GM06990 (cell line): Measurements from ENCODE around the gene DNAJB1.
"Not testable (repeated sequence)": the region's sequence is repeated elsewhere in the genome, so short reads cannot be mapped to it uniquely, and the experiment has no call there.

Experiments
- DNase-seq: peaks from one replicate; pipeline ENCODE4 v3.0.0-alpha.2; 2011; ENCODE audit not compliant: insufficient read length; ENCODE audit errors: extremely low read depth
- H3K27me3 ChIP-seq: replicated peaks from 2 replicates; pipeline ENCODE4 v1.6.0; 2011; ENCODE audit warnings: low read length; ENCODE audit not compliant: control insufficient read depth, insufficient read depth
- H3K36me3 ChIP-seq: 2 replicates; pipeline ENCODE4 v1.5.1; 2011; ENCODE audit warnings: low read length; ENCODE audit not compliant: control insufficient read depth, insufficient read depth
- H3K4me3 ChIP-seq: replicated peaks from 2 replicates; pipeline ENCODE4 v1.5.1; 2011; ENCODE audit warnings: low read depth, mild to moderate bottlenecking, control low read depth, low read length
- TF ChIP-seq, protein P1 (sequence below): IDR thresholded peaks from 2 replicates; pipeline ENCODE4 v1.5.1; 2011; ENCODE audit warnings: low read length, control low read depth, mild to moderate bottlenecking, inconsistent platforms; ENCODE audit not compliant: insufficient read depth, poor library complexity, severe bottlenecking

Gene DNAJB1

DNA sequence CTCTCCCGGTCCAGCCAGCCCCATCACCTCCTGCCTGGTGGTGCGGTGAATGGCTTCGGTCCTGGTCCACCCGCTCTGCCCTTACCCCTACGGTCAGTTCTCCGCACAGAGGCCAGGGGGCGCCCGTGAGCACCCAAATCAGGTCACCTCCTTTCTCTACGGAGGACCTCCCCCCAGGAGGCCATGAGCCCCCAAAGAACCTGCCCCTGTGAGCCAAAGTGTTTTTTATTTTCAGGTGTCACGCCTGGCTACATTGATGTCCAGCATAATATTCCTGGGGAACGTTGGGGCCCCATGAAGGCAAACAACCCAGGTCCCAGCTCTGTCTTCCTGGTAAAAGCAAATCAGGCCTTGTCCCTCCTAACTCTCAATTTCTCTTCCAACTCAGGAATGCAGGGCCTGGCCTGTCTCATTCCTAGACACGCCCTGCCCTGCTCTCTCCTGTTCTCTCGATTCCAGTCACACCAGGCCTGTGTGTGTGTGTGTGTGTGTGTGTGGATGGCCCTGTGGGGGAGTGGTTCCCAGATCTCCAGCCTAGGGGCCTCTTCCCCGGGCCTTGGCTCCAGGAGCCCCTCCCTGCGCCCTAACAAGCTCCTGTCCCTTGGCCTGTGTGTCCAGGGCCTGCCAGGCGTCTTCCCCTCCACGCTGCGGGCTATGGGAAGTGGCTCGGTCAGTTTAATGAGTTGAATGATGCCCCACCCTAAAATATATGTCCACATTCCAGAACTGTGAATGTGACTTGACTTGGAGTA lies 12.5 kb downstream of the DNAJB1 start:
- TF ChIP-seq, protein P1, sequence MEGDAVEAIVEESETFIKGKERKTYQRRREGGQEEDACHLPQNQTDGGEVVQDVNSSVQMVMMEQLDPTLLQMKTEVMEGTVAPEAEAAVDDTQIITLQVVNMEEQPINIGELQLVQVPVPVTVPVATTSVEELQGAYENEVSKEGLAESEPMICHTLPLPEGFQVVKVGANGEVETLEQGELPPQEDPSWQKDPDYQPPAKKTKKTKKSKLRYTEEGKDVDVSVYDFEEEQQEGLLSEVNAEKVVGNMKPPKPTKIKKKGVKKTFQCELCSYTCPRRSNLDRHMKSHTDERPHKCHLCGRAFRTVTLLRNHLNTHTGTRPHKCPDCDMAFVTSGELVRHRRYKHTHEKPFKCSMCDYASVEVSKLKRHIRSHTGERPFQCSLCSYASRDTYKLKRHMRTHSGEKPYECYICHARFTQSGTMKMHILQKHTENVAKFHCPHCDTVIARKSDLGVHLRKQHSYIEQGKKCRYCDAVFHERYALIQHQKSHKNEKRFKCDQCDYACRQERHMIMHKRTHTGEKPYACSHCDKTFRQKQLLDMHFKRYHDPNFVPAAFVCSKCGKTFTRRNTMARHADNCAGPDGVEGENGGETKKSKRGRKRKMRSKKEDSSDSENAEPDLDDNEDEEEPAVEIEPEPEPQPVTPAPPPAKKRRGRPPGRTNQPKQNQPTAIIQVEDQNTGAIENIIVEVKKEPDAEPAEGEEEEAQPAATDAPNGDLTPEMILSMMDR: peak; percentile 85
- no peaks in the 10 kb centered on the region for H3K36me3 ChIP-seq
- H3K4me3 ChIP-seq: no peak overlapping the region
- no peaks in the 10 kb centered on the region; the same call in 1 of the 2 replicates for H3K27me3 ChIP-seq
- no peak for DNase-seq

DNA sequence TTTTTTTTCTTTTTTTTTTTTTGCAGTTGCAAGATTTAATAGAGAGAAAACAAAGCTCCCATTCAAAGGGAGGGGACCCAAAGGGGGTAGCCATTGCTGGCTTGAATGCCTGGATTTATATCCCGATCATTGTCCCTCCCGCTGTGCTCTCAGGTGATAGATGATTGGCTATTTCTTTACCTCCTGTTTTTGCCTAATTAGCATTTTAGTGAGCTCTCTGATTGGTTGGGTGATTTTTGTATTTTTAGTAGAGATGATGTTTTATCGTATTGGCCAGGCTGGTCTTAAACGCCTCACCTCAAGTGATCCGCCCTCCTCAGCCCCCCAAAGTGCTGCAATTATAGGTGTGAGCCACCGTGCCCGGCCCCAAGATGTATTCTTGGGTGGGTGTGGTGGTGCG lies 13.6 kb downstream of the DNAJB1 start:
- not testable (repeated sequence) for H3K27me3 ChIP-seq, H3K36me3 ChIP-seq, H3K4me3 ChIP-seq, DNase-seq

DNA sequence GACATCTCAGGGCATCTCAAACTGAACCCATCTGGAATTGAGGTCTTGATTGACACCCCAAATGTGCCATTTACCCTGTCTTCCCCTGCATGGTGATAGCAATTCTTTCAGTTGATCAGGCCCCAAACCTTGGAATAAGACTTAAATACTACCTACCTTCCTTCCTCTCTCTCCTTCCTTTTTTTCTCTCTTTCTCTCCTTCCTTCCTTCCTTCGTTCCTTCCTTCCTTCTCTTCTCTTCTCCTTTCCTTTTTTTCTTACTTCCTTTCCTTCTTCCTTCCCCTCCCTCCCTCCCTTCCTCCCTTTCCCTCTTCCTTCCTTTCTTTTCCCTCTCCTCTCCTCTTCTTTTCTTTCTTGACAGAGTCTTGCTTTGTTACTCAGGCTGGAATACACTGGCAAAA lies 14.9 kb downstream of the DNAJB1 start:
- Histone ChIP-seq H3K36me3 (no peaks in the 10 kb centered on the region), H3K27me3 (no peaks in the 10 kb centered on the region; the same call in 1 of the 2 replicates), H3K4me3 (no peak overlapping the region)
- DNase-seq: no peak
- TF ChIP-seq, protein P1: no peak

DNA sequence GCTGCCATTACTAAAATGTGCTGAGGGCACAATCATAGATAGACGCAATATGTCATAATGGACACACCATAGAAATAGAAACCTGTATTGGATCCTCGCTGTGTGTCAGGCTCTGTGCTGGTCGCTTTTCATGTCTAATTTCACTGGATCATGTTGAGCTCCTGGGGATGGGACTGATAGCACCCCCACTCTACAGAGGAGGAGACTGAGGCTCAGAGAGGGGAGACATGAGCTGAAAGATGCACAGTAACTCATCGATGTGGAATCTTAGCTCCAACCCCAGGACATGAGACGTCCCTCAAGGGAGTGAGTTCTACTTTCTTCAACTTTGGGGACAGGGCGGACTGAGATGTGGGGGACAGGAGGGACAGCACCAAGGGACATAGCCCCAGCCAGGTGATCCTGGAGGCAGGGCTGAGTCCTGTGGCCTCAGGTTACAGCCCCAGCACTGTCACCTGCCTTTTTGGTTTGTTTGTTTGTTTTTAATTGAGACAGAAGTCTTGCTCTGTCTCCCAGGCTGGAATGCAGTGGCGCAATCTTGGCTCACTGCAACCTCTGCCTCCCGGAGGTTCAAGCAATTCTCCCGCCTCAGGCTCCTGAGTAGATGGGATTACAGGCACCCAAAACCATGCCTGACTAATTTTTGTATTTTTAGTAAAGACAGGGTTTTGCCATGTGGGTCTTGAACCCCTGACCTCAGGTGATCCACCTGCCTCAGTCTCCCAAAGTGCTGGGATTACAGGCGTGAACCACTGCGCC lies 15.7 kb downstream of the DNAJB1 start:
- DNase-seq: no peak
- TF ChIP-seq, protein P1: no peak
- H3K27me3 ChIP-seq: no peaks in the 10 kb centered on the region; the same call in 1 of the 2 replicates
- H3K4me3 ChIP-seq: no peak overlapping the region
- H3K36me3 ChIP-seq: no peaks in the 10 kb centered on the region

DNA sequence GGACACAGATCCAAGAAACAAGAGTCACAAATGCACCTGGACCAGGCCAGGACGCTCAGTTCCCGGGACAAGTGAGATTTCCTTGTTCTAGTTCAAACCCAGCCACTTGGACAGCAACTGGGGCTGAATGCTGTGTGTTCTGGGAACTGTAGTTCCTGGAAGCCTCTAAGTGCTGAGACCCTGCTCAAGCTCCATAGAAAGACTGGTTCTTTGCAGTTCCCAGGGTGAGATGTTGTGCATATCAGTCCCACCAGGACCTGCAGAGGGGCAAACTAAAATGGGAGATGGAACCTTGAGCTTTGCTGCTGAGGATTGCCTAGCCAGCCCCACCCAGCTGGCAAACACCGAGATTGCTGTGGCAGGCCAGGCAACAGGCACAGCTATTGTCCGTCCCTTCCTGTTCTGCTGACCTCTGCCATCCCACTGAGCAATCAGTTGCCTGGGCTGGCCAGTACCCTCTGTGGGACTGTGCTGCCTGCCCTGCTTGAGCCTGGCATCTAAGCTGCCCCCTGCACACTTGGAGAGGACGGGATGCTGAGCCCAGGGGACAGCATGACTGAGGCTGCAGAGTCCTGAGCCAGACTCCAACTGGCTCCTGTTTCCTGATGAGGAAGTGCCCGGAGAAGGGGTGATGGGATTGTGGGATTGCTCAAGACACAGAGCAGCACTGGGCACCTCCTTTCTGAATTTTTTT lies 20.8 kb downstream of the DNAJB1 start:
- no peak overlapping the region for H3K4me3 ChIP-seq

More for the DNA sequence above, 20.8 kb downstream of the DNAJB1 start:
- TF ChIP-seq, protein P1: no peak
- Histone ChIP-seq H3K36me3 (no peaks in the 10 kb centered on the region), H3K27me3 (no peaks in the 10 kb centered on the region; the same call in 1 of the 2 replicates)
- DNase-seq: no peak
